Left lobe of liver (tissue), 2 donors: Measurements from ENCODE around the gene DYRK4. TPM values are rescaled to one million over a fixed set of nuclear protein-coding genes. Genes with fewer than 3 reads are reported as not detected.

Source experiments
- ATAC-seq: fragments of 200-7000 bp; cut with Tn5 transposase; one replicate; pipeline ENCODE4 v1.9.1; 2020; ENCODE audit warnings: mild to moderate bottlenecking, moderate library complexity
- DNase-seq: peaks from one replicate; pipeline ENCODE4 v3.0.0-alpha.2; 2020; ENCODE audit warnings: low spot score
- total RNA-seq: library from RNA; stranded (reverse); gene quantifications from one replicate; pipeline ENCODE4 v1.2.1, GENCODE V29; 2021
- donor health status: DM: no; HTN: no; CAD: no; lungs with moderate emphysema.
- donor health status: DM: no; HTN: yes; CAD: no.

The DYRK4 gene
- total RNA-seq, 1 donor from 2014 or later: 8.7 TPM

DNA sequence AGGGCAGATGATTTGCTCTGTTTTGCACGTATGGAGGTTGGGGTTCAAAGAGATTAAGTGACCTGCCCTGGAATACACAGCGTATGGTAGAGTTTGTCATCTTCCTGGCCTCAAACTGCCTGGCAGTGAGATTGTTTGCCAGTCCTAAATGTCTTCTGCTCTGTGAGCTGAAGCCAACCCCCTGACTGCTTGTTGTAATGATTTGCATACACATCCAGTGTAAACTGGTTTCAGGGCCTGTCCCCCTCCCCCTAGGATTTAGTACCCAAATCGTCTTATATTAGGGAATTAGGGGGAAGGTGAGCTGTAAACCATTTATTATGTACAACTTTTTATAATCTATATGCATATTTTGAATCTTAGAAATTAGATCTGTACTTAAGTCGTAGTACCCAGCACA is 48.5 kb downstream of the DYRK4 start:
- ATAC-seq: no peak
- no peak for DNase-seq

DNA sequence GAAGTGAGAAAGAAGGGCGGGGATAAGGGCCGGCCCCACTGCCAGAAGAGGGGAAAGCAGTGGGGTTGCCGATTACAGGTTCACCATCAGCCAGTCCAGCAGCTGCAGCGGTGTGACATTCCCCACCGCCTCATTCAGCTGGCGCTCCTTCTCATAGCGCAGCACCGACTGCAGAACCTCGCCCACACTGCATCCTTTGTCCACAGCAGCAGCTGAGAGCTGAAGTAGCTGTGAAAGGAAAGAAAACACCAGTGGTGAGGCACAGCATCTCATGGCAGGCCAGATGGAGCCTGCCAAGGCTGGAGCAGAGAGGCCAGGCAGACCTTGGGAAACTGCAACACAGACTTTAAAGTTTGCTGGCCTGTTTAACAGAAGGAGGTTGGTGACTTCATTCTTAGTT is 53.7 kb downstream of the DYRK4 start:
- ATAC-seq (no peak), DNase-seq (no peak)

DNA sequence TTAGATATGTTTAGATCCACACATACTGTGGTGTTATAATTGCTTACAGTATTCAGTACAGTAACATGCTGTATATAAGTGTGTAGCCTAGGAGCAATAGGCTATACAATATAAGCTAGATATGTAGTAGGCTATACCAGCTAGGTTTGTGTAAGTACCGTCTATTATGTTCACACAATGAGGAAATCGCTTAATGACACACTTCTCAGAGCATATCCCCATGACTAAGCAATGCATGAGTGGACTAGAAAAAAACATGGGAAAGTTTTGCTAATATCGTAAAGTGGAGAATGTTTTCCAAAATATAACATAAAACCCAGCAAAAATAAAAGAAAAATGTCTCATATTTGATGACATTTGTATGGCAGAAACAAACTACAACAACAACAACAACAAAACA is 59.5 kb downstream of the DYRK4 start:
- DNase-seq (no peak), ATAC-seq (no peak)

DNA sequence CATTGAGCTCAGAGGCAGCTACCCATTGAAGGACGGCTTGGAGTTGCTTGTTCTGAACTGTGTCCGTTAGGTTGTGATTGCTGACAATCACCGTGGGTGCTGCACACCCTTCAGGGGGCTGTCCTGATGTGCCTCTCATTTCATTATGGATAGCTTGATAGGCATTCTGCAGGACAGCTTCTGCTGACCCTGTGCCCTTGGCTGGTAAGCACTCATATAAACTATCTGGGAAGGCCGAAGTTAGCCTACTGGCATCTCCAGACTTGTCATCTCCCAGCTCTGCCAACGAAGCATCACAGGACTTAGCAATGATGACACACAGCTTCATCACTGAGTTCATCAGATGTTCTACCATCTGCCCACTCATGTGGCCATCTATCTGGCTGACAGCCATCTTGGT is 64.5 kb downstream of the DYRK4 start:
- ATAC-seq (no peak), DNase-seq (no peak)

DNA sequence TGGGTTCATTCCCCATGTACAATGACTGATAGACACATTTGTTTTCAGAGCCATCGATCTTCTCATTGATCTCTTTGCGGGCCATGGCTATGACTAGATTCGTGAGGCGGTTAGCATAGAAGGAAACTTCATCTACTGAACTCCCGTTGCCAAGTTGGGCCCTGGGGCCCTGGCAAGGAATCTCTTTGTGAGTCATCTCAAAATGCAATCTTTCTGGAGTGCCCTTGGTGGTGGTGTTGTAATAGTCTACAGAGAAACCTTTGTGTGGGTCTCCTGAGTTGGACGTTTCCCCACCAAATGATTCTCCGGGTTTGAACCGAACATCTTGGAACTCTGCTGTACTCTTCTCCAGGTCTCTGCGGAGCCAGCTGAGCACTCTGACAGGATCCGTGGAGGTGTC is 66.4 kb downstream of the DYRK4 start:
- DNase-seq (no peak), ATAC-seq (no peak)

DNA sequence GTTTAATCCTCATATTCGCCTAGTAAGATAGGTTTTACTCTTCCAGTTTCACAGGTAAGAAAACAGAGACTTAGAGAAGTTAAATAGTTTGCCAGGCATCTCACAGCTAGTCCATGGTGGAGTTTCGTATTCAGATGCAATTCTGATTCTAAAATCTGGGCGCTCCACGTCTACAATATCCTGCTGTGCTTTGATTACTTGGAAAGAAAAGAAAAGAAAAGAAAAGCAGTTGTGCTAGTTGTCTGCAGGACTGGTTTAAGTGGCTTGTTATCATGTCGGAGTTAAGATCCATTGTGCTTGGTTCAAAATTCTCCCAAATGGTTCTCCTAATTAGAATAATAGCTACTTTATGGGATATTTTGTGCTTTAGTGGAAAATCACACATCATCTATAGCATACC is 68.3 kb downstream of the DYRK4 start:
- ATAC-seq: no peak
- no peak for DNase-seq

DNA sequence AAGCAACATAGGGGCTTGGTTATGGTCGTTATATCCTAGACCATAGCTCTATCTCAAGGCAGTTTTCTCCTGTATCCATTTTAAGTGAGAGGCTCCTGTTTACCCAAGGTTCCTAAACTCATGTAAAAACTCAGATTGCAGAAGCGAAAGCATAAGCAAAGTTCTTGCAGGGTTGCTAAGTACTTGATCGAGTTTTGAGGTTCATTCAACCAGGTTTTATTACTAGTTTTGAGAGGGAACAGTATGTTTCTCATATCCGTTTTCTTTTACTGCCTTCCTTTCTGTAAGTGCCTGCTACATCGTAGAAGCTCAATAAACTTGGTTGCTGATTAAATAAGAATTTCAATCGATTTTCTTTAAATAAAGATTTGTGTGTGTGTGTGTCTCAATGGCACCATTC is 81.7 kb downstream of the DYRK4 start:
- no peak for DNase-seq
- ATAC-seq: no peak

DNA sequence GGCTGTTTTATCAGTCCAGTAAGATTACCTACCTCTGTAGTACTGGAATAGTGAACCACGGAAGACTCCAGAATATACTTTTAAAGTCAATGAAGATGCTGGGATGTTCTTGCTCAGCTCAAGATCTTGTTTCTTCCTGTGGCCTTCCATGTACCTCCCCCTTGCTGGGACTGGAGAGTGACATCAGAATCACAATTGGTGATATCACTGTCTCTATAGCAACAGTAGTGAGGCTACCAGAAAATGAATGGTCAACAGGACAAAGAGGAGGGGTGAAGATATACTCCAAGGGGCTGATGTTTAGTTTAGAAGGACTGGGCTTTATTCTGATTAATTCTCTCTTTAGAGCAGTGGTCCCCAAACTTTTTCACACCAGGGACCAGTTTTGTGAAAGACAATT is 83.0 kb downstream of the DYRK4 start:
- no peak for ATAC-seq
- no peak for DNase-seq

DNA sequence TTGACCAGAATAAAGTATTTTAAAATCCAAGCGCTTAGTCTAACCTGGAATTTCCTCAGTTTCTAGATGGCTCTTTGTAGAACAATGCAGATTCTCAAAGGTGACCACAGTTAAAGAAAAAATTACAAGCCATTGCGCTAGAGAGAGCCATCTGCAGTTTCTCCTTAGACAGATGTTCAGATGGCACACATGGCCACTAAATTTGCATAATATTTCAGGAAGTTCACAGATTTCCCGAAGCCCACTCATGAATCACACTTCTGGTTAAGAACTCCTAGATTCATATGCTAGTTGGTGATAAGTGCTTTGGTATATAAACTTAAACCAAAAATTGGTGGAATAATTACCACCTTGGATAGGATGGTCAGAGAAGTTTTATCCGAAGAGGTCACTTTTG is 86.1 kb downstream of the DYRK4 start:
- no peak for DNase-seq

DNA sequence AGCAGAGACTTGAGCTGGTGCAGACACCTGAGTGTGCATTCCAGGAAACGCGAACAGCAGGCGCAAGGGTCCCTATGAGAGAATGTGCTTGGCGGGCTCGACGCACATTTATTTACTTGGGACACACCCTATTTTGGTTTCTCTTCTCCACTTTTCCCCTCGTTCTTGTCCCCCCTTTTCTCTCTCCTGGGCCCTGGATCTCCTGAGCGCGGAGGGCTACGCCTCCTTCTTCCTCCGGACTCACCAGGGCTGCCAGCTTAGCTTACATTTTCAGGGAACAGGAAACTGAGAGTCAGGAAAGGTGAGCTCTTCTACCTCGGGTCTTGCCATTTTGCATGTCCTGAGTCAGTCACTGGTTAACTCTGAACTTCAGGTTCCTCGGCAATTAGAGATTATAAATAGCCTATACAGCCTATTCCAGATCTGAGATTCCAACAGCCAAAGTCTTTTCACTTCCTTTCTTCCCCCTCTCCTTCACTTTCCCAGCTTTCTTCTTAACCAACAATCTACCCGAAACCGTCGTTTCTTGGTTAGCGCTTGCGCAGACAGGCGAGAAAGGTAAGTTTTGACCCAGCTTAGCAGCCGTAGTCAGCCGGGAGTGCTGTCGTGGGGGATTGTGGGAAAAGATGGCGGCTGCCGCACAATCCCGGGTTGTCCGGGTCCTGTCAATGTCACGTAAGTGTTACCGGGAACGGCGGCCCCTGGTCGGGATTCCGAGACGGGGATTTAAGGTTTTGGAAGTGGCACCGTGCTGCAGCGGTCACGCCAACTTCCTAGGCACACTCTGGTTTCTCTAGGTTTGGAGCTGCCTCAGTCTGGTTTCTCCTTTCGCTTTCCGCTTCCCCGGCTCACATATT is 86.7 kb downstream of the DYRK4 start, which contains the start of the genes AKAP3 and NDUFA9:
AKAP3 (minus strand) TSS at position 551 of the 857 bp plus-strand sequence. CDS start 10,855 bp downstream, outside the sequence.
NDUFA9 (plus strand) TSS at position 614 of the 857 bp plus-strand sequence; CDS start at position 627, 13 bp downstream.
- DNase-seq (peak; percentile 91), ATAC-seq (peak; percentile 97)

More for the DNA sequence above, 86.1 kb downstream of the DYRK4 start:
- no peak for ATAC-seq

DNA sequence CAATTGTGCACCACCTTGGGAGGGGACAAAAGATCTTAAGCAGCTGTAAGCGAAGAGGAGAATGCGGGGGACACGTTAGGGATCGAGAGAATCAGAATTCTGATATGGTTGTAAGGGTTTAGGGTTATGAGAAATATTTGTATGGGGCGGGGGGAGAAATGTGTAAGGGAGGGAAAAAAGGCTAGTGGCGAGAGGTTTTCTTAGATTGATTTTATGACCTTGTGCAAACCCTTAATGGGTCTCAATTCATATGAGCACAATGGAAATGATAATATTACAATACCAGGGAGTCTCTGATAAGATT is 87.3 kb downstream of the DYRK4 start:
- ATAC-seq: no peak

DNA sequence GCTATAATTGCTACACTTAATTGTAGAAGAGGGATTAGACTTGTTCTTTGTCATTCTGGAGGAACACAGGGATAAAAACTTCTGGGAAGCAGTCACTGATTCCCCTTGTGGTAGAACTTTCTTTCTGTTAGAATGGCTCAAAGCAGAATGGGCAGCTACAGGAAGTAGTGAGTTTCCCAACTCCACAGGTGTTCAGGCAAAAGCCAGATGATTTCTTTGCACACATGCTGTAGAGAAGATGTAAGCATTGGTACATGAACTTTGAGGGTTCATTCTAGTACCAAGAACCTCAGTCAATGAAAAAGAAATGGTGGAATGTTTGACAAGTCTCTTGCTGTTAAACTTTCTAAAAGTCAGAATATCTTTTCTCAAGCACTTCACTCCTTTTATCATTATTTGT is 91.2 kb downstream of the DYRK4 start:
- ATAC-seq: no peak
- no peak for DNase-seq

More for the DNA sequence above, 87.3 kb downstream of the DYRK4 start:
- DNase-seq: no peak

DNA sequence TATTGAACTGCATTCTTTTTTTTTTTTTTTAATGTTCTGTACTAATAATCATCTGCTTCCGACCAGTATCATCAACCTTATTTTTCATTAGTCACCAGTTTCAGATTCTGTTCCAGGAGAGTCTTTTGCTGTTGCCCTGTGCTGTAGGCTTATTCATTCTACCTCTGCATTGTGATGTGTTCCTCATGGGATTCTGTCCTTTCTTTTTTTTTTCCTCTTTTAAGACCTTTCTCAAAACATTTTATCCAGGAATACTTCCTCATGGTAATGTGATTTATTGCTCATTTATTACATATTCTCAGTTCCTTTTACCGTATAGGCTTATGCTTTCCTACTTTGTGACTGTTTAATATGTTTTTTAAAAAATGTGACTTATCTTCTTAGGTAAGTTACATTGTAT is 91.7 kb downstream of the DYRK4 start:
- DNase-seq: no peak

More for the DNA sequence above, 91.7 kb downstream of the DYRK4 start:
- no peak for ATAC-seq

Other genes starting within 250 kb of the DYRK4 start
- 3.0 TPM for gene TIGAR, start 241.0 kb upstream of the DYRK4 start, total RNA-seq
- gene FGF23, start 182.5 kb upstream of the DYRK4 start, total RNA-seq: 0.25 TPM
- not detected for gene FGF6, start 116.4 kb upstream of the DYRK4 start, total RNA-seq
- 0.65 TPM for gene RAD51AP1, start 23.3 kb upstream of the DYRK4 start, total RNA-seq
- gene AKAP3, start 86.8 kb downstream of the DYRK4 start, total RNA-seq: 1.6 TPM
- 73.5 TPM for gene NDUFA9, start 86.9 kb downstream of the DYRK4 start, total RNA-seq
- gene GALNT8, start 158.2 kb downstream of the DYRK4 start, total RNA-seq: not detected